HG02759 (cell line): ENCODE measurements around the gene ZNF304.
"Not testable (repeated sequence)": the region's sequence is repeated elsewhere in the genome, so short reads cannot be mapped to it uniquely, and the experiment has no call there.

ENCODE experiments used
- ATAC-seq: cut with Tn5 transposase; IDR thresholded peaks from one replicate; pipeline ENCODE4 v1.9.1; 2021; ENCODE audit warnings: mild to moderate bottlenecking, moderate library complexity; ENCODE audit not compliant: unreplicated experiment

Gene ZNF304

DNA sequence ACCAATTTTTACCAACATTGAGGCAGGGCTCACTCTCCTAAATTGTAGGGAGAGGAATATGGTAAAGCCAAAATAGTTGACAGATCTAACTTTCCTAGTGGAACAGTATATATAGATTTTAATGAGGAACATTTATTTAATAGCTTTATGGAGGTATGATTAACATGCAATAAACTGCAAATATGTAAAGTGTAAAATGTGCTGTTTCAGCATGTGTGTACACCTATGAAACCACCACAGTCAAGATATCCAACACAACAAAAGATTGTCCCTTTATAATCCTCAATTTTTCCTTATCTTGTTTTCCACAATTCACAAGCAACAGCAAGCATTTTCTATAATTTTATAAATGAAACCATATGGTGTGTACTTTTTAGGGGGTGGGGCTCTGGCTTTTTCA, 8.2 kb downstream of the ZNF304 start:
- no peak for ATAC-seq

DNA sequence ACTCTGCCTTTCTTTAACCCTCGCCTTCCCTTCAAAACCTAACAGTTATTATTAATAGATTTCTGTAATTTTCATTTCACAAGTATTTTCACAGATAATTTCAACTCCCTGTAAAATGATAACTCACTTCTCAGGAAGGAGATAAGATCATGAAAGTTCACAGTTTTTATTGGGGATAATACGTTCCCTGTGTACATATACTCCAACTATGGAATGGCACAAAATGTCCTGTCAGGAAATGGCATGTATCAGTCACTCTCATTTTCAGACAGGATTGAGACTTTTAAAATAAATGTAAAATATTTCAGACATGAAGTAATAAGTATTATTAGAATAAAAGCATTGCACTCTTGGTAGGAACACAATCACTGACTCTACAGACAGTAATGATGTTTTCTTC, 11.3 kb downstream of the ZNF304 start:
- no peak for ATAC-seq

DNA sequence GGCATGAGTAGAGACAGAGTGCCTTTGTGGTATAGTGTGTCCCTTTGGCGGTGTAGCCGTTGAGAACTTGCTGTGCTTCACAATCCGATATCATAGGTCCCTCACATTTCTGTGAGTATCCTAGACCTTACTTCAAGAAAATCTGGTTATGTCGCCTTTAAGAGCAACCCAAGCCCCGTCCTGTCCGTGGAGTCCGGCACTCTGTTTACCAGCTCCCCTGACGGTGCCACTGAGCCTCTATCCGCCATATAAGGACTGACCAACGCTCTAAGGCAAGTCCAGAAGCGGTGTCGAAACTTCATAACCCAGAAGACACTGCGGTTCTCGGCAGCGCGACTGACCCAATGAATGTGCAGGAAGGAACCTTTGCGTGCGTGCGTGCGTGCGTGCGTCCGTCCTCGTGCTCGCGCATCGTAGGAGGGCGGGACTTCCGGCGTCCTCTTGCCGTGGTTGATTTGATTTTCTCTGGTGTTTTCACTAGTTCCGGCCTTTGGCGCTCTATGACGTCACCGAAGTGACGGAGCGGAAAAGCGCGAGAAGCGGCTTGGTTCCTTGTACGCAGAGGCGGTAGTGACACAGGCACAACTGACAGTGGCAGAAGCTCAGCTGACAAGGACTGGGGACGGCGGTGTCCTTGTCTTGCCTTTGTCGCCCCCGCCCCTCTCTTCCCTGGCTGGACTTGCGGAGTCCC, 12.1 kb downstream of the ZNF304 start, which contains the start of the genes TRAPPC2B and ZNF547:
Gene TRAPPC2B, plus strand, starts transcription at position 555 of the 691 bp plus-strand sequence. CDS start 1,283 bp downstream, outside the sequence.
Gene ZNF547, plus strand, starts transcription at position 555 of the 691 bp plus-strand sequence. CDS start 5,005 bp downstream, outside the sequence.
- peak; percentile 92 for ATAC-seq

DNA sequence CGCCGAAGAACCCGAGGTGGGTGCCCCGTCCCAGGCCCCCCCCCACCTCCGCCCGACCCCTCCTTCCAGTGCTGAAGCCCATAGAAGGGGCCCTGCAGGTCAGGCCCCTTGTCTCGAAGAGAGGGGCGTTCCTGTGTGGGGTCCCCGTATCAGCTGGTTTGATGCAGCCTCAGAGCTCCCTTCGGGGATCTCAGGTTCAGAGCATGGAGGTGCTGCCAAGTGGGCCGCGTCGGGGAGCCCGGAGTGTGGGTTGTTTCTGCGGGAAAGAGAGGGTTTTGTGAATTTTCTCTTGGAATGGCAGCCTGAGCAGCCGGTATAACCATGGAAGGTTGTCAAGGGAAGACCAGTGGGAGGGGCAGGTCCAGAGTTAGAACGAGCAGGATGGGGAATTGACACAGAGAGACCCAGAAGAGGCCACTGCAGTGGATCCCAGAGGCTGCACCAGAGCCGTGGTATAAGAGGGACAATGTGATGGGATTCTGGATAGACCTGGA, 12.7 kb downstream of the ZNF304 start:
- no peak for ATAC-seq

DNA sequence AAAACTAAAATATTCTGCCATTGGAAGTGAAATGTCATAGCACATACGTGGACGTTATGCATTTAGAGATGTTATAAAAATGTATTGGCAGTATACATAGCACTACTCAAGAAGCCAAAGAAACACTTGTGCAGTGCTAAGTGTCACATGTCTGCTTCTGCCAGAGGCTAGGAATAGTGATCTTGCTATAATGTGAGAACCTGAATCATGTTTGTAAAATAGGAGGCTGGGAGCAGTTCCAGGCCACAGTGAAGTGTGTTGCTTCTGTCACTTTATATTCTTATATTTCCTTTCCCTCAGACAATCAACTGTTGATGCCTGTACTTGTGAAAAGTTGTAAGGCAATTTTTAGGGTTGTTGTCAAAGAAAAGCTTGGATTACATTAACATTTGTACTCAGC, 15.7 kb downstream of the ZNF304 start:
- ATAC-seq: no peak

DNA sequence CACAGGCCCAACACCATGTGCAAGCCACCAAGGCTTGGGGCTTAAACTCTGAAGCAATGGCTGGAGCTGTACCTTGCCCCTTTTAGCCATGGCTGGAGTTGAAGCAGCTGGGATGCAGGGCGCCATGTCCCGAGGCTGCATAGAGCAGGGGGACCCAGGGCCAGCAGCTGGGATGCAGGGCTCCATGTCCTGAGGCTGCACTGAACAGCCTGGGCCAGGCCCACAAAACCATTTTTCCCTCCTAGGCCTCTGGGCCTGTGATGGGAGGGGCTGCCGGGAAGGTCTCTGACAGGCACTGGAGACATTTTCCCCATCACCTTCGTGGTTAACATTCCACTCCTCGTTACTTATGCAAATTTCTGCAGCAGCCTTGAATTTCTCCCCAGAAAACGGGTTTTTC, 23.1 kb downstream of the ZNF304 start:
- ATAC-seq: no peak

DNA sequence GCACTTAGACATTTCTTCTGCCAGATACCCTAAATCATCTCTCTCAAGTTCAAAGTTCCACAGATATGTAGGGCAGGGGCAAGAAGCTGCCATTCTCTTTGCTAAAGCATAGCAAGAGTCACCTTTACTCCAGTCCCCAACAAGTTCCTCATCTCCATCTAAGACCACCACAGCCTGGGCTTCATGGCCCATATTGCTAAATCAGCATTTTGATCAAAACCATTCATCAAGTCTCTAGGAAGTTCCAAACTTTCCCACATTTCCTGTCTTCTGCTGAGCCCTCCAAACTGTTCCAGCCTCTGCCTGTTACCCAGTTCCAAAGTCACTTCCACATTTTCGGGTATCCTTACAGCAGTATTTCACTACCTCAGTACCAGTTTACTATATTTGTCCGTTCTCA, 23.6 kb downstream of the ZNF304 start:
- ATAC-seq: not testable (repeated sequence)

DNA sequence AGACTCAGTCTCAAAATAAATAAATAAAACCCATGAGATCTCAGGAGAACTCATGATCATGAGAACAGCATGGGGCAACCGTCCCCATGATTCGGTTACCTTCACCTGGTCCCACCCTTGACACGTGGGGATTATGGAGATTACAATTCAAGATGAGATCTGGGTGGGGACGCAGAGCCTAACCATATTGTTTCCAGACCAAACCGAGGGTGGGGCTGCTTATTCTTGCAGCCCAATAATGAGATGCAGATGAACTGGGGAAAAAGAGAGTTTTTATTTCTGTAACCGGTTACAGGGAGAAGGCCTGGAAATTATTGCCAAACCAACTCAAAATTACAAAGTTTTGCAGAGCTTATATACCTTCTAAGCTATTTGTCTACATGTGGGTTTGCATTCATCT, 25.1 kb downstream of the ZNF304 start:
- ATAC-seq: no peak

DNA sequence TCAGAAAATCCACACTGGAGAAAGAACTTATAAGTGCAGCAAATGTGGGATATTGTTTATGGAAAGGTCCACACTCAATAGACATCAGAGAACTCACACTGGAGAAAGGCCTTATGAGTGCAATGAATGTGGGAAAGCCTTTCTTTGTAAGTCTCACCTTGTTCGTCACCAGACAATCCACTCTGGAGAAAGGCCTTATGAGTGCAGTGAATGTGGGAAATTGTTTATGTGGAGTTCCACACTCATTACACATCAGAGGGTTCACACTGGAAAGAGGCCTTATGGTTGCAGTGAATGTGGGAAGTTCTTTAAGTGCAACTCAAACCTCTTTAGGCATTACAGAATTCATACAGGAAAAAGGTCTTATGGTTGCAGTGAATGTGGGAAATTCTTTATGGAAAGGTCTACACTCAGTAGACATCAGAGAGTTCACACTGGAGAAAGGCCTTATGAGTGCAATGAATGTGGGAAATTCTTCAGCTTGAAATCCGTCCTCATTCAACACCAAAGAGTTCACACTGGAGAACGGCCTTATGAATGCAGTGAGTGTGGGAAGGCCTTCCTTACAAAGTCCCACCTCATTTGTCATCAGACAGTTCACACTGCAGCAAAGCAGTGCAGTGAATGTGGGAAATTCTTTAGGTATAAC, 26.6 kb downstream of the ZNF304 start:
- no peak for ATAC-seq

DNA sequence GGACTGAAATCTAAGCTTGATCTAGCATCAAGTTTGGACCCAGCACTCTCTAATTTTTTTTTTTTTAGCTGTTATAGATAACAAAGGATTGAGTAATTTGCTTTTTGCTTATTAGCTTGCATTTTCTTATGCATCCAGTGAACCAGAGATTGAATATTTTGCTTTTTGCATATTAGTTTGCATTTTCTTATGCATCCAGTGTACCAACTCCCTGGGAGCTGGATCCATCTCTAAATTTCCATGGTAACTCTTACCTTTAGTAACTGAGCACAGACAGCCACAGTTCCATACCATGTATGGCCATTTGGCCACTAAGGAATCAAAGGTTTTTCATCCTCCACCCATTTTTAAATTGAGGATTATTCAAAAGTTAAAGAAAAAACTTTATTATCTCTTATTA, 29.9 kb downstream of the ZNF304 start:
- no peak for ATAC-seq

DNA sequence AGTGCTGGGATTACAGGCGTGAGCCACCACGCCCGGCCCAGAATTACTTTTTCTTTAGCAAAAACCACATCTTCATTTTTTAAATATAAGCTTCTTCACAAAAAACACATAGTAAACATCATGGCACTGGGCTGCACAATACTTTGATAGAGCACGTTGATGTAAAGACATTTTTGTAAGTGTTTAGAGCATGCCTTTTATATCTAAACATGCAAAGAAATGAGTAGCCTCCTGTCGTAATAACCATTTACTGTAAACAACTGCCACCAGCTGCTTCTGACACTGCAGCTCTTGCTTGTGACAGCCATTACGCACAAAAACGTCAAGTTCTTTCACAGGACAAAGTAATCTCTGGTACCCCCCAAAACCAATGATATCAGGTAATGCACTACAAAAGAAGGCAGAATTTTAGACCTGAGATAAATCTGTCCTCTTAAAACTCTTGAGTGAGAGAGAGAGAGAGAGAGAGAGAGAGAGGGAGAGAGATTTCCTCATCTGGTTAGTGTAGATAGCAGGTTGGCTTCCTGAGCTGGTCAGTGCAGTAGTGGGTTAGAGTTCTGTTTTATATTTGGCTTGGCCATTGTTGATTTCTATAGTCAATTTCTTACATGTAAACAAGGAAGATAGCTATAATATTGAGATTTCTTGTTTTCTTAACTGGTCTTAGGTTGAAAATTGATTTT, 31.9 kb downstream of the ZNF304 start:
- ATAC-seq: no peak

DNA sequence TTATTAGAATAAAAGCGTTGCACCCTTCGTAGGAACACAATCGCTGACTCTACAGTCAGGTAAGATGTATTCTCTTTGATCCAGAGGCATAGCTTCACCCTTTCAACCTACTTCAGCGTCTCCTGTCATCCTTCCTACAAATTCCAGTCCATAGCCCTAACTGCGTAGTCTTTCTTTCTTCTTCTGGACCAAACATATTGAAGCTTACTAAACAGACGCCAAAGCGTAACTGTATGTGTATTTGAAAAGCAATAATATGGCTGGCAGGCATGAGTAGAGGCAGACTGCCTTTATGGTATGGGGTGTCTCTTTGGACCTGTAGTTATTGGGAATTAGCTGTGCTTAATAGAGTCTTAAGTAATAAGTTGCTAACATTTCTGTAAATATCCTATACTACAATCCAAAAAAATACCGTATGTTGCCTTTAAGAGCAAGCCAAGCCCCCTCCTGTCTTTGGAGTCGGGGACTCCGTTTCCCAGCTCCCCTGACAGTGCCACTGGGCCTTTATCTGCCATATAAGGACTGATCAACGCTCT, 38.2 kb downstream of the ZNF304 start:
- no peak for ATAC-seq

DNA sequence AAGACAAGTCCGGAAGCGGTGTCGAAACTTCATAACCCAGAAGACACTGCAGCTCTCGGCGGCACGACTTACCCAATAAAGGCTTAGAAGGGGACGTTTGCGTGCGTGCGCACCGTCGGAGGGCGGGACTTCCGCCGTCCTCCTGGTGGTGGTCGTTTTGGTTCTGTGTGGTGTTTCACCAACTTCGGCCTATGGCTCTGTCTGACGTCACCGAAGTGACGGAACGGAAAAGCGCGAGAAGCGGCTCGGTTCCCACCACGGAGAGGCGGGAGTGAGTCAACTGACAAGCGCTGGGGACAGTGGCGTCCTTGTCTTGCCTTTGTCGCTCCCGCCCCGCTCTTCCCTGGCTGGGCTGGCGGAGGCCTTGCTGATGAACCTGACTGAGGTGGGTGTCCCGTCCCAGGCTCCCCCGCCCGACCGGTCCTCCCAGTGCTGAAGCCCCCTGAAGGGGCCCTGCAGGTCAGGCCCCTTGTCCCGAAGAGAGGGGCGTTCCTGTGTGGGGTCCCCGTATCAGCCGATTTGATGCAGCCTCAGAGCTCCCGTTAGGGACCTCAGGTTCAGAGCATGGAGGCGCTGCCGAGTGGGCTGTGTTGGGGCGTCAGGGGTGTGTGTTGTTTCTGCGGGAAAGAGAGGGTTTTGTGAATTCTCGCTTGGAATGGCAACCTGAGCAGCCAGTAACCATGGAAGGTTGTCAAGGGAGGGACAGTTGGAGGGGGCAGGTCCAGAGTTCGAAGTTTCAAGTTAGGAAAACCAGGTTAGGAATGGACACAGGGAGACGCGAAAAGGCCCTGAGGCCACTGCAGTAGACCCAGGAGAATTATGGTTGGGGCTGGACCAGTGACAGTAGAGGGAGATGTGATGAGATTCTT, 38.9 kb downstream of the ZNF304 start, which contains the start of gene ZNF548:
Gene ZNF548, plus strand, starts transcription at position 125 of the 869 bp plus-strand sequence. Its CDS starts 246 bp downstream, at position 371.
- ATAC-seq: peak; percentile 97

DNA sequence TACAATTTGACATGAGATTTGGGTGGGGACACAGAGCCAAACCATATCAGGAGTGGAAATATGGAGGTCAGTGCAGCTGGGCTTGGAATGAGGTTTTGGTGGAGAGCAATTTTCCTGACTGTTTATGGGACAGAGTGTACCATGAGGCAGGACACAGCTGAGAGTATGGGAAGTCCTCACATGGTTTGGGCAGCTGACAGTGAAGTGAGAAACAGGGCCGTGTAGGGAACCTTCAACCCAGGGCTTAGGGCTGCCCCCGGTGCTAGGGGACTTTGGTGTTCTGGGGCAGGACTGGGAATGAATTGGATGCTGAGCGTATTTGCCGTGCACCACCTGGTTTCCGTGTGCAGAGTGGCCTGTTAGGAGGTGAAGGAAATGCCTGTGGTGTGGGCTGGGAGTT, 44.6 kb downstream of the ZNF304 start:
- no peak for ATAC-seq

DNA sequence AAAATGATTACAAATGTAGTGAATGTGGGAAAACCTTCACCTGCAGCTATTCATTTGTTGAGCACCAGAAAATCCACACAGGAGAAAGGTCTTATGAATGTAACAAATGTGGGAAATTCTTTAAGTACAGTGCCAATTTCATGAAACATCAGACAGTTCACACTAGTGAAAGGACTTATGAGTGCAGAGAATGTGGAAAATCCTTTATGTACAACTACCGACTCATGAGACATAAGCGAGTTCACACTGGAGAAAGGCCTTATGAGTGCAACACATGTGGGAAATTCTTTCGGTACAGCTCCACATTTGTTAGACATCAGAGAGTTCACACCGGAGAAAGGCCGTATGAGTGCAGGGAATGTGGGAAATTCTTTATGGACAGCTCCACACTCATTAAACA, 47.8 kb downstream of the ZNF304 start:
- no peak for ATAC-seq

DNA sequence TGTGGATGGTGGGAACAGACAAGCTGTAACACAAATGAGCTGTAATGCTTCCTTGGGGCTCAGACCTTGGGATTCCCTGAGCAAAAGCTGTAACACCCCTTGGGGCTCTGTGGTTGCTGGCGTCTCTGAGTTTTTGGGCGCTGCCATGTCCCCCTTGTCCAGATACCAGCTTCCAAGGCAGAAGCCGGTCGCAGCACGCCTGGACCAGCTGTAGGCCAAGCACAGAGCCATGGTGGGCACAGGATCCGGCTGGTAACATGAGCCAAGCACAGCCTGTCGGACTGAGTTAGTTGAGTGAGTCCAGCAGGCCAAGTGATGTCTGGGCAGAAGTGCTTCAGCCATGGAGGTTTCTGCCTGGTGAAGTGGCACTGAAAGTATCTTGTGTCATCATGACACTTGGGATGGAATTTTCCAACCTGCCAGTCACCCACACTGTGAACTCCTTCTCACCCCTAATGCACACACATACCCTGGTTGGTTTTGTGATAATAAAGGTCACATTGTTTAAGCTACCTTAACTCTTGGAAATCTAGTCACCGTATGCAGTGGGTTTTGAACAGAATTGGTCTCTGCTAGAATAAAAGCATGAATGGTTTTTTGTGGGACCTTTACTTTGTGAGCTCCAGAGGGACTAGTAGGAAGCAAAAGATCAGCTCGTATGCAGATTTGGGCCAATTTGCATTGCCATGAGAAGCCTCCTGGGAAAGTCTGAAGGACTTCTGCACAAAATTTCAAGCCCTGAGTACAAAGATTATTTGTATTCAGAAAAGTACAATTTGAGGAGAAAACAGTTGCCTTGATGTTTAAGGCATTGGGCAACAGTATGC, 52.9 kb downstream of the ZNF304 start:
- ATAC-seq: no peak

DNA sequence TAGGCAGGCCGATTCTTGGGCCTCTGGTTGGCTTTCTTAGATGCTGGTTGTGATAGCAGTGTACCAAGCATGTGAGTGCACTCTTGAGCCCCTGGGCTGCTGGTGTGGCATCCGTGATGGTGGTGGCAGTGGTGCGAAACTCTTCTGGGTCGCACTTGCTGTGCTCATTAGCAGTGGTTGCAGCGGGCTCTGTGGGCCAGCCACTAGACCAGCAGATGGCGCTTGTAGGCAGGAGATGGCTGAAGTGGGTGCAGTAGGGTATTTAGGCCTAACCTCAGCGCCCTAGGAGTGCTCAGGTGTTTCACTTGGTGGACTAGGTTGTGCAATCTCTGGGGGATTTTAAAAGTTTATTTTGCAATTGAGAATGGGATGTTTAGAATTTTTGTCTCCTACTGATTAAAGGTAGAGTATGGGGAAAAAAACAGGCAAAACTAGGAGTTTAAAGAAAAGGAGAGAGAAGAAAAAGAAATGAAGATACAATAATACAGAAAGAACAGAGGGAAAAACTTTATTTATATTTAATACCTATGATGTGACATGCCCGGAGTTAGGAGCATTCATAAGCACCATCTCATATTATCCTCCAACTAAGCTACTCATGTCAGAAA, 55.5 kb downstream of the ZNF304 start:
- ATAC-seq: no peak
